ENCODE measurements around the gene LOXHD1.

The LOXHD1 gene

DNA sequence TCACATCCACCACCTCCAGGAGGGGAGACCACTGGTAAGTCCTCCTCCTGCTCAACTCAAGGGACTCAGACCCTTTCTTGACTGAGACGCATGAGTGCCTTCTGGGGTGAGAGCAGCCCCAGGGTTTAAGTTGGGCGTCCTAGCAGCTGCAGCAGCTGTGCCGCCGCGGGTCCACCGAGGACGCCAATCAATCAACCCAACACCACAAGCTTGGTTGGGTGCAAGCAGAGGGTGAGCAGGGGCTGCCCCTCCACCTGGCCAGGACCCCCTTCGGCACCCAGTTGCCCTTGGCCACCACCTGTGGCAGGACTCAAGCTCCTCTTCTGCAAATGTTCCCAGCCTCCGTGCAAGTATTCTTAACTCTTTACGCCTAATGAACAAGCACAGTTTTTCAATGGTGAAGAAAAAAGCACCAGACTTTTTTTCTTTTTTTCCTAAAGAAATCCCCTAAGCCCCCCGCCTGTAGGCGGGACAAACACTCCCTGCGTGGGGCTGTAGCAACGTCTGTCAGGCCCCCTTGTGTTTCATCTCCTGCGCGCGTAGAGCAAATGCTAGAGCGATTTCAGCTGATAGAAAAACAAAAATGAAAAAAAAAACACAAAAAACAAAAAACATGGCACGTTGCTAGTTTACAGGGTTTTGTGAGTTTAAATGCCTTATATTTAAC is 197.1 kb downstream of the LOXHD1 start:
- Histone ChIP-seq H3K23ac (ENCODE audit: low read length) (no peak overlapping the region), H4K91ac (ENCODE audit: low read depth, low read length) (no peak overlapping the region), H3K4me3 (ENCODE audit: low read depth, low read length) (no peak overlapping the region), H3K18ac (ENCODE audit: low read length) (no peak overlapping the region), H4K12ac (ENCODE audit: low read depth, low read length) (no peak overlapping the region), H3K4ac (ENCODE audit: low read depth, low read length) (no peak overlapping the region), H3K9me3 (ENCODE audit: insufficient read depth, low read depth, low read length) (no peaks in the 10 kb centered on the region), H3K4me1 (ENCODE audit: control insufficient read depth in 1 of 2, insufficient read depth in 2 of 2, low read length in 2 of 2) (no peaks in the 10 kb centered on the region), H2AK5ac (ENCODE audit: low read length) (no peak overlapping the region), H3K27me3 (ENCODE audit: insufficient read depth, low read length) (no peaks in the 10 kb centered on the region), H3K79me1 (ENCODE audit: low read length) (no peaks in the 10 kb centered on the region), H2BK120ac (ENCODE audit: insufficient read depth, low read length, poor library complexity) (no peak overlapping the region), H3K9ac (ENCODE audit: low read length) (no peak overlapping the region), H4K8ac (ENCODE audit: low read depth, low read length) (no peak overlapping the region), H3K4me2 (ENCODE audit: low read length) (no peak overlapping the region), H2BK5ac (ENCODE audit: low read depth, low read length, poor library complexity) (no peak overlapping the region), H2AFZ (ENCODE audit: insufficient read depth, low read length, poor library complexity) (no peak overlapping the region), H3K36me3 (ENCODE audit: control insufficient read depth in 1 of 2, insufficient read depth in 2 of 2, low read length in 2 of 2) (no peaks in the 10 kb centered on the region), H3K27ac (ENCODE audit: low read depth, low read length) (no peak overlapping the region), H3K79me2 (ENCODE audit: control insufficient read depth, insufficient read depth, low read length, poor library complexity) (no peaks in the 10 kb centered on the region), H3K14ac (ENCODE audit: low read length) (no peak overlapping the region), H2BK12ac (ENCODE audit: low read length) (no peak overlapping the region)
- WGBS (ENCODE audit: extremely low coverage, insufficient coverage, insufficient read length): no CpG with 5 or more reads among the region's 19 CpGs
- DNase-seq: no peak

GRCh38 chr18:46458472-46458871 is 198.5 kb downstream of the LOXHD1 start:
- H3K4me2 ChIP-seq (ENCODE audit: low read length): no peak overlapping the region
- no peaks in the 10 kb centered on the region for H3K79me2 ChIP-seq (ENCODE audit: control insufficient read depth, insufficient read depth, low read length, poor library complexity)
- no peaks in the 10 kb centered on the region for H3K36me3 ChIP-seq (ENCODE audit: control insufficient read depth in 1 of 2, insufficient read depth in 2 of 2, low read length in 2 of 2)
- no peak overlapping the region for H4K8ac ChIP-seq (ENCODE audit: low read depth, low read length)
- H3K18ac ChIP-seq (ENCODE audit: low read length): no peak overlapping the region
- H4K12ac ChIP-seq (ENCODE audit: low read depth, low read length): no peak overlapping the region
- H2BK12ac ChIP-seq (ENCODE audit: low read length): no peak overlapping the region
- no peak overlapping the region for H2AFZ ChIP-seq (ENCODE audit: insufficient read depth, low read length, poor library complexity)
- no peak overlapping the region for H3K14ac ChIP-seq (ENCODE audit: low read length)
- no peak overlapping the region for H2AK5ac ChIP-seq (ENCODE audit: low read length)
- no peak overlapping the region for H3K4ac ChIP-seq (ENCODE audit: low read depth, low read length)
- H3K9me3 ChIP-seq (ENCODE audit: insufficient read depth, low read depth, low read length): no peaks in the 10 kb centered on the region
- H2BK5ac ChIP-seq (ENCODE audit: low read depth, low read length, poor library complexity): no peak overlapping the region
- H4K91ac ChIP-seq (ENCODE audit: low read depth, low read length): no peak overlapping the region
- no peak overlapping the region for H2BK120ac ChIP-seq (ENCODE audit: insufficient read depth, low read length, poor library complexity)
- DNase-seq: no peak
- no peak overlapping the region for H3K9ac ChIP-seq (ENCODE audit: low read length)
- H3K27ac ChIP-seq (ENCODE audit: low read depth, low read length): no peak overlapping the region
- H3K27me3 ChIP-seq (ENCODE audit: insufficient read depth, low read length): no peaks in the 10 kb centered on the region
- no peaks in the 10 kb centered on the region for H3K79me1 ChIP-seq (ENCODE audit: low read length)
- no peak overlapping the region for H3K4me3 ChIP-seq (ENCODE audit: low read depth, low read length)
- no CpG with 5 or more reads among the region's 6 CpGs for WGBS (ENCODE audit: extremely low coverage, insufficient coverage, insufficient read length)
- H3K4me1 ChIP-seq (ENCODE audit: control insufficient read depth in 1 of 2, insufficient read depth in 2 of 2, low read length in 2 of 2): no peaks in the 10 kb centered on the region
- no peak overlapping the region for H3K23ac ChIP-seq (ENCODE audit: low read length)

DNA sequence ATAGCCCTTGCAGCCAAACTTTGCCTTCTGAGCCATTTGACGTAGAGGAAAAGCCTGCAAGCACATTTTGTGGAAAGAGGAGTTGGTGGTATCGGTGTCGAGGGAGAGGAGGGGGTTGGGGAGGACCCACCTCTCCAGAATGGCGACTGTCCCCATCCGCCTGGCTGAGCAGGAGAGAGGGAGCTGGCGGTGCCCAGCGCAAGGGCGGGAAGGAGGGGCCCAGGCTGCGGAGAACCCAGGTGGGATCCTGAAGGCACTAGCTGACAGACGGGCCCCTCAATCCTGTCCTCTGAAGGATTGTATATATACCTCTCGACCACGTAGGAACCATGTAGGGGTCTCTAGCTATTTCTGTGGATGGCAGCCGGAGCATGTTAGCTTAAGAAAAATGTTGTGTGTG is 200.3 kb downstream of the LOXHD1 start:
- Histone ChIP-seq H3K4me1 (ENCODE audit: control insufficient read depth in 1 of 2, insufficient read depth in 2 of 2, low read length in 2 of 2) (no peaks in the 10 kb centered on the region), H2AK5ac (ENCODE audit: low read length) (no peak overlapping the region), H3K14ac (ENCODE audit: low read length) (no peak overlapping the region), H2BK5ac (ENCODE audit: low read depth, low read length, poor library complexity) (no peak overlapping the region), H3K4ac (ENCODE audit: low read depth, low read length) (no peak overlapping the region), H4K91ac (ENCODE audit: low read depth, low read length) (no peak overlapping the region), H3K4me3 (ENCODE audit: low read depth, low read length) (no peak overlapping the region), H3K36me3 (ENCODE audit: control insufficient read depth in 1 of 2, insufficient read depth in 2 of 2, low read length in 2 of 2) (no peaks in the 10 kb centered on the region), H3K23ac (ENCODE audit: low read length) (no peak overlapping the region), H3K79me1 (ENCODE audit: low read length) (no peaks in the 10 kb centered on the region), H3K18ac (ENCODE audit: low read length) (no peak overlapping the region), H3K9ac (ENCODE audit: low read length) (no peak overlapping the region), H2BK12ac (ENCODE audit: low read length) (no peak overlapping the region), H3K27ac (ENCODE audit: low read depth, low read length) (no peak overlapping the region), H2BK120ac (ENCODE audit: insufficient read depth, low read length, poor library complexity) (no peak overlapping the region), H3K79me2 (ENCODE audit: control insufficient read depth, insufficient read depth, low read length, poor library complexity) (no peaks in the 10 kb centered on the region), H3K4me2 (ENCODE audit: low read length) (no peak overlapping the region), H4K12ac (ENCODE audit: low read depth, low read length) (no peak overlapping the region), H4K8ac (ENCODE audit: low read depth, low read length) (no peak overlapping the region), H3K9me3 (ENCODE audit: insufficient read depth, low read depth, low read length) (no peaks in the 10 kb centered on the region), H3K27me3 (ENCODE audit: insufficient read depth, low read length) (no peaks in the 10 kb centered on the region), H2AFZ (ENCODE audit: insufficient read depth, low read length, poor library complexity) (no peak overlapping the region)
- no CpG with 5 or more reads among the region's 13 CpGs for WGBS (ENCODE audit: extremely low coverage, insufficient coverage, insufficient read length)
- DNase-seq: no peak

DNA sequence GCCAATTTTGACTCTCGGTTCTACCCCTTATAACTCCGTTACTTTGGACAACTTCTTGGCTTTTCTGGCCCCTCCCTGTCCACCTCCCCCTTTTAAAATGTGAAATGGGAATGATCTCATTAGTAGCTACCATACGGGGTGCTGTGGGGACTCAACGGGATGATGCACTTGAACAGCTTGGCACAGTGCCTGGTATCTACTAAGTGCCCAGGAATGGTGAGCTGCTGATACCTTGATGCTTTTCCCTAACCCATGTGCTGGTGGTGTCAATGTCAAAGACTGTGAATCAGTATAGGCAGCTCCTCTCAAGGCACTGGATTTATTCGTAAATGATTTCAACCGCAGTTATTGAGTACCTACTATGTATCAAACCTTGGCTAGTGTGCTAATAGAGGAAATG is 204.2 kb downstream of the LOXHD1 start:
- Histone ChIP-seq H4K8ac (ENCODE audit: low read depth, low read length) (no peak overlapping the region), H3K27ac (ENCODE audit: low read depth, low read length) (no peak overlapping the region), H3K36me3 (ENCODE audit: control insufficient read depth in 1 of 2, insufficient read depth in 2 of 2, low read length in 2 of 2) (no peaks in the 10 kb centered on the region), H3K79me2 (ENCODE audit: control insufficient read depth, insufficient read depth, low read length, poor library complexity) (no peaks in the 10 kb centered on the region), H3K4me1 (ENCODE audit: control insufficient read depth in 1 of 2, insufficient read depth in 2 of 2, low read length in 2 of 2) (no peaks in the 10 kb centered on the region), H4K91ac (ENCODE audit: low read depth, low read length) (no peak overlapping the region), H4K12ac (ENCODE audit: low read depth, low read length) (no peak overlapping the region), H3K9me3 (ENCODE audit: insufficient read depth, low read depth, low read length) (peaks cover 7% of the 10 kb centered on the region), H3K27me3 (ENCODE audit: insufficient read depth, low read length) (no peaks in the 10 kb centered on the region), H2BK120ac (ENCODE audit: insufficient read depth, low read length, poor library complexity) (no peak overlapping the region), H2BK5ac (ENCODE audit: low read depth, low read length, poor library complexity) (no peak overlapping the region), H3K23ac (ENCODE audit: low read length) (no peak overlapping the region), H3K9ac (ENCODE audit: low read length) (no peak overlapping the region), H3K4me3 (ENCODE audit: low read depth, low read length) (no peak overlapping the region), H3K4me2 (ENCODE audit: low read length) (no peak overlapping the region), H2BK12ac (ENCODE audit: low read length) (no peak overlapping the region), H3K4ac (ENCODE audit: low read depth, low read length) (no peak overlapping the region), H3K18ac (ENCODE audit: low read length) (no peak overlapping the region), H2AFZ (ENCODE audit: insufficient read depth, low read length, poor library complexity) (no peak overlapping the region), H3K79me1 (ENCODE audit: low read length) (no peaks in the 10 kb centered on the region), H2AK5ac (ENCODE audit: low read length) (no peak overlapping the region), H3K14ac (ENCODE audit: low read length) (no peak overlapping the region)
- DNase-seq: no peak
- WGBS (ENCODE audit: extremely low coverage, insufficient coverage, insufficient read length): no CpG with 5 or more reads among the region's 6 CpGs

Data from trophoblast cell (in vitro differentiated cells and primary cell).